ENCODE measurements around the gene LRG1. TPM values are rescaled to one million over a fixed set of nuclear protein-coding genes. Genes with fewer than 3 reads are reported as not detected.

LRG1 gene
- total RNA-seq, 2 donors from 2014 or later = 0.86 to 1.4 TPM

- Histone ChIP-seq H3K9me3 (ENCODE audit: control insufficient read depth, low read length) (no peaks in the 10 kb centered on the region), H3K36me3 (ENCODE audit: control insufficient read depth, insufficient read depth, low read length) (peaks cover 9% of the 10 kb centered on the region), H3K9ac (ENCODE audit: extremely low read depth, low read length, poor library complexity, severe bottlenecking) (no peak overlapping the region), H3K4me3 (ENCODE audit: low read length) (no peak overlapping the region), H3K27me3 (ENCODE audit: control insufficient read depth, insufficient read depth, low read length, poor library complexity, severe bottlenecking) (no peaks in the 10 kb centered on the region), H3K4me1 (ENCODE audit: control insufficient read depth, insufficient read depth, low read length) (no peaks in the 10 kb centered on the region), H3K27ac (ENCODE audit: low read depth, low read length) (no peak overlapping the region)
- no peak for TF ChIP-seq CTCF (conservative IDR thresholded peaks at IDR 0.05)
- Mint-ChIP-seq H3K9me3 (no peaks in the 10 kb centered on the region), H3K4me3 (no peak overlapping the region), H3K27ac (no peak overlapping the region), H3K4me1 (no peaks in the 10 kb centered on the region), H3K36me3 (ENCODE audit: low read depth) (peaks cover 55% of the 10 kb centered on the region), H3K27me3 (ENCODE audit: insufficient read depth) (peaks cover 2% of the 10 kb centered on the region)
- DNase-seq = no peak
- WGBS, 2 experiments (ENCODE audit: insufficient coverage in 1 of 2, insufficient read length in 1 of 2) = 74 to 90% methylated on average over 3 of the region's 3 CpGs
These were observed 13.9 kb upstream of the LRG1 start for GRCh38 chr19:4553775-4554174.

- H3K4me3 Mint-ChIP-seq = no peak overlapping the region
- no peaks in the 10 kb centered on the region for H3K9me3 Mint-ChIP-seq
- no peaks in the 10 kb centered on the region for H3K9me3 ChIP-seq (ENCODE audit: control insufficient read depth, low read length)
- no peak overlapping the region for H3K27ac Mint-ChIP-seq
- no peak overlapping the region for H3K4me3 ChIP-seq (ENCODE audit: low read length)
- no peaks in the 10 kb centered on the region for H3K4me1 ChIP-seq (ENCODE audit: control insufficient read depth, insufficient read depth, low read length)
- DNase-seq = no peak
- H3K27me3 ChIP-seq (ENCODE audit: control insufficient read depth, insufficient read depth, low read length, poor library complexity, severe bottlenecking) = no peaks in the 10 kb centered on the region
- H3K36me3 ChIP-seq (ENCODE audit: control insufficient read depth, insufficient read depth, low read length) = peaks cover 9% of the 10 kb centered on the region
- no peak for TF ChIP-seq CTCF (conservative IDR thresholded peaks at IDR 0.05)
- no peak overlapping the region for H3K9ac ChIP-seq (ENCODE audit: extremely low read depth, low read length, poor library complexity, severe bottlenecking)
- H3K4me1 Mint-ChIP-seq = no peaks in the 10 kb centered on the region
- no peak overlapping the region for H3K27ac ChIP-seq (ENCODE audit: low read depth, low read length)
- H3K27me3 Mint-ChIP-seq (ENCODE audit: insufficient read depth) = peaks cover 2% of the 10 kb centered on the region
- peaks cover 60% of the 10 kb centered on the region for H3K36me3 Mint-ChIP-seq (ENCODE audit: low read depth)
These were observed 13.4 kb upstream of the LRG1 start for GRCh38 chr19:4553092-4553695.

GRCh38 chr19:4552525-4552819 is 12.6 kb upstream of the LRG1 start:
- no peak overlapping the region for H3K27ac ChIP-seq (ENCODE audit: low read depth, low read length)
- H3K27me3 ChIP-seq (ENCODE audit: control insufficient read depth, insufficient read depth, low read length, poor library complexity, severe bottlenecking) = no peaks in the 10 kb centered on the region
- H3K9me3 ChIP-seq (ENCODE audit: control insufficient read depth, low read length) = no peaks in the 10 kb centered on the region
- no peak overlapping the region for H3K9ac ChIP-seq (ENCODE audit: extremely low read depth, low read length, poor library complexity, severe bottlenecking)
- no peak overlapping the region for H3K4me3 Mint-ChIP-seq
- WGBS, 2 experiments (ENCODE audit: insufficient coverage in 1 of 2, insufficient read length in 1 of 2) = 97% methylated on average over 15 to 18 of the region's 18 CpGs
- peaks cover 63% of the 10 kb centered on the region for H3K36me3 Mint-ChIP-seq (ENCODE audit: low read depth)
- peaks cover 2% of the 10 kb centered on the region for H3K27me3 Mint-ChIP-seq (ENCODE audit: insufficient read depth)
- H3K27ac Mint-ChIP-seq = no peak overlapping the region
- H3K4me1 Mint-ChIP-seq = no peaks in the 10 kb centered on the region
- H3K36me3 ChIP-seq (ENCODE audit: control insufficient read depth, insufficient read depth, low read length) = peaks cover 9% of the 10 kb centered on the region
- no peak overlapping the region for H3K4me3 ChIP-seq (ENCODE audit: low read length)
- no peaks in the 10 kb centered on the region for H3K9me3 Mint-ChIP-seq
- TF ChIP-seq CTCF (conservative IDR thresholded peaks at IDR 0.05) = no peak
- H3K4me1 ChIP-seq (ENCODE audit: control insufficient read depth, insufficient read depth, low read length) = no peaks in the 10 kb centered on the region
- DNase-seq = no peak
